Loucy (cell line): ENCODE measurements around the gene UBTF.
A peak's percentile ranks its signal among the peaks of the same experiment; 100 is the strongest.

Experiments
- H2AFZ ChIP-seq: fragments of 200-600 bp; sonication (generic); 2 replicates; pipeline ENCODE4 v1.6.0; 2016; ENCODE audit warnings: antibody characterized with exemption, mild to moderate bottlenecking, low read length, moderate library complexity
- H3F3A ChIP-seq: fragments of 200-600 bp; 2 replicates; pipeline ENCODE4 v1.6.0; 2016; ENCODE audit warnings: antibody characterized with exemption, low read depth, mild to moderate bottlenecking
- H3K27me3 ChIP-seq: fragments of 200-600 bp; sonication (generic); 2 replicates; pipeline ENCODE4 v1.6.1; 2014; ENCODE audit warnings: low read length, mild to moderate bottlenecking; ENCODE audit not compliant: insufficient read depth, poor library complexity, severe bottlenecking
- H3K36me3 ChIP-seq: fragments of 200-600 bp; sonication (generic); 2 replicates; pipeline ENCODE4 v1.6.1; 2016; ENCODE audit warnings: low read length; ENCODE audit not compliant: insufficient read depth
- H3K4me1 ChIP-seq: fragments of 200-600 bp; sonication (generic); 2 replicates; pipeline ENCODE4 v1.5.1; 2014; ENCODE audit warnings: low read length, mild to moderate bottlenecking; ENCODE audit not compliant: insufficient read depth, poor library complexity, severe bottlenecking
- H3K4me2 ChIP-seq: fragments of 200-600 bp; sonication (generic); 2 replicates; pipeline ENCODE4 v1.6.0; 2014; ENCODE audit warnings: antibody characterized with exemption, low read length, low read depth, mild to moderate bottlenecking; ENCODE audit not compliant: poor library complexity, severe bottlenecking
- H3K4me3 ChIP-seq: fragments of 200-600 bp; sonication (generic); 2 replicates; pipeline ENCODE4 v1.5.1; 2014; ENCODE audit warnings: low read length, mild to moderate bottlenecking, mixed read lengths; ENCODE audit not compliant: poor library complexity, severe bottlenecking
- H3K79me2 ChIP-seq: fragments of 200-600 bp; sonication (generic); 2 replicates; pipeline ENCODE4 v1.6.1; 2014; ENCODE audit warnings: low read length; ENCODE audit not compliant: insufficient read depth
- H3K9ac ChIP-seq: fragments of 200-600 bp; sonication (generic); 2 replicates; pipeline ENCODE4 v1.6.0; 2014; ENCODE audit warnings: mild to moderate bottlenecking, low read depth, low read length, moderate library complexity; ENCODE audit not compliant: poor library complexity, severe bottlenecking
- H3K9me2 ChIP-seq: fragments of 200-600 bp; sonication (generic); replicated peaks from 2 replicates; pipeline ENCODE4 v1.6.1; 2016; ENCODE audit warnings: low read depth, low read length, mixed read lengths
- H3K9me3 ChIP-seq: fragments of 200-600 bp; sonication (generic); 2 replicates; pipeline ENCODE4 v1.6.1; 2014; ENCODE audit warnings: mild to moderate bottlenecking, antibody characterized with exemption, low read length, low read depth; ENCODE audit not compliant: insufficient read depth
- H4K20me1 ChIP-seq: fragments of 200-600 bp; sonication (generic); 2 replicates; pipeline ENCODE4 v1.6.0; 2014; ENCODE audit warnings: antibody characterized with exemption, low read length, mild to moderate bottlenecking; ENCODE audit not compliant: insufficient read depth, poor library complexity, severe bottlenecking
- CTCF ChIP-seq: fragments of 200-600 bp; sonication (generic); conservative IDR thresholded peaks from 2 replicates; pipeline ENCODE4 v1.5.1; 2014; ENCODE audit warnings: mild to moderate bottlenecking, antibody characterized with exemption, low read length
- EZH2phosphoT487 ChIP-seq: fragments of 200-600 bp; IDR thresholded peaks from 2 replicates; pipeline ENCODE4 v1.6.1; 2018; ENCODE audit warnings: antibody characterized with exemption, mild to moderate bottlenecking, moderate library complexity, borderline replicate concordance

UBTF gene

GRCh38 chr17:44221084-44221861, 1.8 kb upstream of the UBTF start:
- Histone ChIP-seq H3K9me3 (no peaks in the 10 kb centered on the region), H4K20me1 (peaks cover 19% of the 10 kb centered on the region), H3K4me2 (peak overlapping the region; percentile 89), H3K9ac (peak overlapping the region; percentile 98), H3F3A (no peaks in the 10 kb centered on the region), H3K4me3 (peak overlapping the region; percentile 100), H3K79me2 (peaks cover 46% of the 10 kb centered on the region), H3K9me2 (no peaks in the 10 kb centered on the region), H2AFZ (peak overlapping the region; percentile 32; the same call in 1 of the 2 replicates), H3K27me3 (peaks cover 5% of the 10 kb centered on the region), H3K36me3 (peaks cover 6% of the 10 kb centered on the region; the same call in 1 of the 2 replicates), H3K4me1 (peaks cover 29% of the 10 kb centered on the region)
- TF ChIP-seq CTCF (no peak; the same call in 1 of the 2 replicates), EZH2phosphoT487 (no peak)

- Histone ChIP-seq H3K4me3 (peak overlapping the region; percentile 100), H2AFZ (no peak overlapping the region), H3K9ac (peak overlapping the region; percentile 98), H3F3A (no peaks in the 10 kb centered on the region), H3K4me2 (peak overlapping the region; percentile 89), H3K79me2 (peaks cover 54% of the 10 kb centered on the region), H4K20me1 (peaks cover 24% of the 10 kb centered on the region), H3K4me1 (peaks cover 37% of the 10 kb centered on the region), H3K27me3 (peaks cover 5% of the 10 kb centered on the region), H3K9me2 (no peaks in the 10 kb centered on the region), H3K9me3 (no peaks in the 10 kb centered on the region), H3K36me3 (peaks cover 14% of the 10 kb centered on the region; the same call in 1 of the 2 replicates)
- TF ChIP-seq EZH2phosphoT487 = no peak
- no peak for TF ChIP-seq CTCF
These were observed 973 bp upstream of the UBTF start for GRCh38 chr17:44220213-44221083.

GRCh38 chr17:44219108-44219615, 313 bp downstream of the UBTF start:
- Histone ChIP-seq H3K36me3 (peaks cover 27% of the 10 kb centered on the region; the same call in 1 of the 2 replicates), H3K4me3 (peak overlapping the region; percentile 100), H3K4me1 (peaks cover 38% of the 10 kb centered on the region), H3K9me2 (no peaks in the 10 kb centered on the region), H2AFZ (no peak overlapping the region), H3K27me3 (peaks cover 5% of the 10 kb centered on the region), H4K20me1 (peaks cover 37% of the 10 kb centered on the region), H3K9ac (peak overlapping the region; percentile 98), H3F3A (no peaks in the 10 kb centered on the region), H3K4me2 (no peak overlapping the region), H3K79me2 (peaks cover 67% of the 10 kb centered on the region), H3K9me3 (no peaks in the 10 kb centered on the region)
- TF ChIP-seq EZH2phosphoT487 (no peak), CTCF (peak; percentile 28)
